ENCODE data around the gene LRRFIP1.

Gene LRRFIP1

GRCh38 chr2:237630216-237631000 is 3.0 kb downstream of the LRRFIP1 start:
- no peak for DNase-seq (ENCODE audit: low read depth)
- TF ChIP-seq CTCF (conservative IDR thresholded peaks at IDR 0.05; ENCODE audit: low read length), result no peak
- no peak overlapping the region for H3K4me3 ChIP-seq (ENCODE audit: low read length)

- no peak overlapping the region for H3K4me3 ChIP-seq (ENCODE audit: low read length)
- no peak for TF ChIP-seq CTCF (conservative IDR thresholded peaks at IDR 0.05; ENCODE audit: low read length)
- DNase-seq (ENCODE audit: low read depth), result no peak
These were observed 3.8 kb downstream of the LRRFIP1 start for GRCh38 chr2:237631007-237631785.

- no peak for TF ChIP-seq CTCF (conservative IDR thresholded peaks at IDR 0.05; ENCODE audit: low read length)
- no peak overlapping the region for H3K4me3 ChIP-seq (ENCODE audit: low read length)
- no peak for DNase-seq (ENCODE audit: low read depth)
These were observed 4.6 kb downstream of the LRRFIP1 start for GRCh38 chr2:237631801-237632585.

- no peak for DNase-seq (ENCODE audit: low read depth)
- TF ChIP-seq CTCF (conservative IDR thresholded peaks at IDR 0.05; ENCODE audit: low read length), result no peak
- no peak overlapping the region for H3K4me3 ChIP-seq (ENCODE audit: low read length)
These were observed 5.7 kb downstream of the LRRFIP1 start for GRCh38 chr2:237633061-237633561.

- DNase-seq (ENCODE audit: low read depth), result no peak
- TF ChIP-seq CTCF (conservative IDR thresholded peaks at IDR 0.05; ENCODE audit: low read length), result no peak
- H3K4me3 ChIP-seq (ENCODE audit: low read length), result no peak overlapping the region
These were observed 9.2 kb downstream of the LRRFIP1 start for GRCh38 chr2:237636578-237636977.

- H3K4me3 ChIP-seq (ENCODE audit: low read length), result no peak overlapping the region
- TF ChIP-seq CTCF (conservative IDR thresholded peaks at IDR 0.05; ENCODE audit: low read length), result no peak
- DNase-seq (ENCODE audit: low read depth), result no peak
These were observed 10.2 kb downstream of the LRRFIP1 start for GRCh38 chr2:237637429-237638135.
